ENCODE data around the gene TGFA.

GRCh38 chr2:70527447-70528080 is 26.1 kb downstream of the TGFA start:
- TF ChIP-seq E2F6 (IDR thresholded peaks at IDR 0.05; ENCODE audit: borderline replicate concordance, low read depth), result no peak
- no peak for TF ChIP-seq REST (IDR thresholded peaks at IDR 0.05)
- no peak for TF ChIP-seq EP300 (IDR thresholded peaks at IDR 0.05)
- TF ChIP-seq RFX5 (IDR thresholded peaks at IDR 0.05), result no peak
- TF ChIP-seq POLR2A (IDR thresholded peaks at IDR 0.05; ENCODE audit: low read length), result no peak
- TF ChIP-seq, protein P1, sequence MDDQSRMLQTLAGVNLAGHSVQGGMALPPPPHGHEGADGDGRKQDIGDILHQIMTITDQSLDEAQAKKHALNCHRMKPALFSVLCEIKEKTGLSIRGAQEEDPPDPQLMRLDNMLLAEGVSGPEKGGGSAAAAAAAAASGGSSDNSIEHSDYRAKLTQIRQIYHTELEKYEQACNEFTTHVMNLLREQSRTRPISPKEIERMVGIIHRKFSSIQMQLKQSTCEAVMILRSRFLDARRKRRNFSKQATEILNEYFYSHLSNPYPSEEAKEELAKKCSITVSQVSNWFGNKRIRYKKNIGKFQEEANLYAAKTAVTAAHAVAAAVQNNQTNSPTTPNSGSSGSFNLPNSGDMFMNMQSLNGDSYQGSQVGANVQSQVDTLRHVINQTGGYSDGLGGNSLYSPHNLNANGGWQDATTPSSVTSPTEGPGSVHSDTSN (IDR thresholded peaks at IDR 0.05), result no peak
